Measurements from ENCODE around the gene C5orf15. TPM values are rescaled to one million over a fixed set of nuclear protein-coding genes. Genes with fewer than 3 reads are reported as not detected.
A peak's percentile ranks its signal among the peaks of the same experiment; 100 is the strongest.
"Not testable (repeated sequence)": the region's sequence is repeated elsewhere in the genome, so short reads cannot be mapped to it uniquely, and the experiment has no call there.

Gene C5orf15
- total and polyA plus RNA-seq, 8 donors, result 2.9 to 77.8 (median 22.3) TPM

- no peak for DNase-seq
- TF ChIP-seq EP300 (IDR thresholded peaks at IDR 0.05) (no peak), POLR2A (IDR thresholded peaks at IDR 0.05) (no peak), CTCF (IDR thresholded peaks at IDR 0.05) (no peak), POLR2AphosphoS5 (IDR thresholded peaks at IDR 0.05) (no peak)
- Histone ChIP-seq H3K27ac (no peak overlapping the region), H3K27me3 (no peaks in the 10 kb centered on the region), H3K9me3 (no peaks in the 10 kb centered on the region), H3K36me3 (peaks cover 14 to 62% (median 58%) of the 10 kb centered on the region in 4 donors), H3K4me3 (no peak overlapping the region), H3K4me1 (peaks cover 0 to 25% (median 8%) of the 10 kb centered on the region in 4 donors)
- intact Hi-C loops (cut with DNase I; ENCODE audit: low total_unique reads), result no loop called here
- 63 to 81% (median 76%) methylated on average over 1 of the region's 1 CpG for WGBS, 5 donors
Observed at GRCh38 chr5:133957591-133957990, 10.8 kb downstream of the C5orf15 start.

GRCh38 chr5:133957080-133957479 lies 11.3 kb downstream of the C5orf15 start:
- no peaks in the 10 kb centered on the region for H3K9me3 ChIP-seq
- H3K4me1 ChIP-seq, result peaks cover 0 to 27% (median 11%) of the 10 kb centered on the region in 4 donors
- DNase-seq, result no peak
- H3K27ac ChIP-seq, result peak overlapping the region in 1 of 5 donors; percentile 24
- 87 to 94% (median 92%) methylated on average over 4 of the region's 4 CpGs for WGBS, 5 donors
- H3K4me3 ChIP-seq, result no peak overlapping the region
- no peaks in the 10 kb centered on the region for H3K27me3 ChIP-seq
- intact Hi-C loops (cut with DNase I; ENCODE audit: low total_unique reads), result no loop called here
- H3K36me3 ChIP-seq, result peaks cover 14 to 62% (median 58%) of the 10 kb centered on the region in 4 donors
- TF ChIP-seq CTCF (IDR thresholded peaks at IDR 0.05), result no peak
- TF ChIP-seq EP300 (IDR thresholded peaks at IDR 0.05), result no peak
- no peak for TF ChIP-seq POLR2AphosphoS5 (IDR thresholded peaks at IDR 0.05)
- TF ChIP-seq POLR2A (IDR thresholded peaks at IDR 0.05), result no peak

DNA sequence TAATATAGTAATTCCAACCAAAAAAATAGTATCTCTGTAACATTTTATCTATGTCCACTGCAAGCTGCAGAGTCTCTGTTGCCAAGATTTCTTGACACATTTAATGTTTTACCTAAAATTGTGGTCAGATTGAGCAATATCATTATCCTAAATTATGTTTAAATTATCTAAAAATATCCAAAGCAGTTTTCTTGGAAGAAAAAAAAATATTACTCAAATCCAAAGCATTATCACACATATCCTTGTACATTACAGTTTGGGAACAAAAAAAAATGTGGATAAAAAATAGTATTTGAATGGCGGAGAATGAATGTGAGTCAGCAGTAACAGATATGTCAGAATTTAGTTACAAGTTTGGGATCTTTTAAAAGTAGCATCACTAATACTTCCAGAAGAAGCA lies 12.2 kb downstream of the C5orf15 start:
- H3K27me3 ChIP-seq; H3K9me3 ChIP-seq; intact Hi-C loops (cut with DNase I; ENCODE audit: low total_unique reads); DNase-seq; H3K4me3 ChIP-seq; H3K27ac ChIP-seq: not testable (repeated sequence)
- 87 to 100% (median 98%) methylated on average over 1 of the region's 1 CpG for WGBS, 5 donors
- H3K36me3 ChIP-seq, result peaks cover 14 to 62% (median 58%) of the 10 kb centered on the region in 4 donors
- H3K4me1 ChIP-seq, result peaks cover 0 to 32% (median 13%) of the 10 kb centered on the region in 4 donors

DNA sequence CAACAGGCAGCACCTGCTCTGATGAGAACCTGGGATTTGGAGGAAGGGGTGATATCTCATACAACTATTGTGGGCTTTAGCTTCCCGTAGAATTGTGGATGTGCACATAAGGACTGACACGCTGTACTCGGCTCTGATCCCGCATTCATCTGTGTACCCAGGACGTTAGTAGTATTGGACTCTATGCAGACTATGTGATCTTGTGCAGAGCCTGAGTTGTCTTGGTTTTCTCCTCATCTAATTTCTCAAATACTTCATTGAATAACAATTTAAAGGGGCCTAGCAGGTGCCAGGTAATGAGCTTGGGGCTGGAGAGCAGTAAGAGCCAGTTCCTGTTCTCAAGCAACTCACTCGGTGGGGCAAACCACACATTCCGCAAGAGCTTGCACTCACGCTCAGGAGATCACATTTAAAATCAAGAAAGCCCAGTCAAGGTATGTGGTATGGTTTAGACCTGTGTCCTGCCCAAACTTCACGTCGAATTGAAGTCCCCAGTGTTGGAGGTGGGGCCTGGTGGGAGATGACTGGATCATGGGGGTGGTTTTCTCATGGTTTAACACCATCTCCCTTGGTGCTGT lies 14.8 kb downstream of the C5orf15 start:
- TF ChIP-seq POLR2A (IDR thresholded peaks at IDR 0.05) (no peak), EP300 (IDR thresholded peaks at IDR 0.05) (no peak), POLR2AphosphoS5 (IDR thresholded peaks at IDR 0.05) (no peak)
- H3K27me3 ChIP-seq, result no peaks in the 10 kb centered on the region
- H3K4me3 ChIP-seq, result no peak overlapping the region
- 64 to 85% (median 83%) methylated on average over 10 of the region's 10 CpGs for WGBS, 5 donors
- intact Hi-C loops (cut with DNase I; ENCODE audit: low total_unique reads), result no loop called here
- peaks cover 0 to 20% (median 15%) of the 10 kb centered on the region in 4 donors for H3K4me1 ChIP-seq
- no peaks in the 10 kb centered on the region for H3K9me3 ChIP-seq
- H3K27ac ChIP-seq, result peak overlapping the region in 4 of 5 donors; percentile 58 to 80 (median 78)
- peaks cover 7 to 47% (median 46%) of the 10 kb centered on the region in 4 donors for H3K36me3 ChIP-seq
- DNase-seq, result no peak

GRCh38 chr5:133952729-133953567 lies 15.5 kb downstream of the C5orf15 start:
- Histone ChIP-seq H3K4me3 (no peak overlapping the region), H3K4me1 (peaks cover 0 to 20% (median 15%) of the 10 kb centered on the region in 4 donors), H3K27me3 (no peaks in the 10 kb centered on the region), H3K36me3 (peaks cover 5 to 41% (median 40%) of the 10 kb centered on the region in 4 donors), H3K9me3 (no peaks in the 10 kb centered on the region), H3K27ac (peak overlapping the region in 4 of 5 donors; percentile 58 to 80 (median 78))
- TF ChIP-seq CTCF (IDR thresholded peaks at IDR 0.05) (no peak), POLR2A (IDR thresholded peaks at IDR 0.05) (no peak), POLR2AphosphoS5 (IDR thresholded peaks at IDR 0.05) (peak; percentile 33 to 73 (median 73))
- 68 to 74% (median 72%) methylated on average over 10 of the region's 10 CpGs for WGBS, 5 donors
- intact Hi-C loops (cut with DNase I; ENCODE audit: low total_unique reads), result no loop called here
- DNase-seq, result peak in 1 of 2 donors; percentile 69

Measured in stomach (tissue), 9 donors.